Esophagus squamous epithelium (tissue), 4 donors: ENCODE results near the gene SLC2A4.

Experiments
- CTCF ChIP-seq, 6 experiments: fragments of 450-650 bp in 4 of 6; fragments of 200-600 bp in 2 of 6; sonication (generic) in 2 of 6; IDR thresholded peaks; one replicate each; pipeline ENCODE4 v1.5.1; 2016 to 2019; ENCODE audit warnings: antibody characterized with exemption in 6 of 6, mild to moderate bottlenecking in 4 of 6, moderate library complexity in 4 of 6
- POLR2A ChIP-seq, 4 donors: fragments of 450-650 bp; IDR thresholded peaks; one replicate each; pipeline ENCODE4 v1.6.1; 2017; ENCODE audit warnings: antibody characterized with exemption in 4 of 4, mild to moderate bottlenecking in 4 of 4, moderate library complexity in 3 of 4

- TF ChIP-seq POLR2A (IDR thresholded peaks at IDR 0.05) = no peak
- no peak for TF ChIP-seq CTCF (IDR thresholded peaks at IDR 0.05)
These were observed 43.6 kb downstream of the SLC2A4 start for GRCh38 chr17:7325031-7325528.
